ENCODE measurements around the gene ROPN1. TPM values are rescaled to one million over a fixed set of nuclear protein-coding genes. Genes with fewer than 3 reads are reported as not detected.

Gene ROPN1
- total and polyA plus RNA-seq, 2 of the 13 experiments (the other 11 are each of a cell fraction or from before 2014, with no cell fraction given) = not detected

GRCh38 chr3:124032881-124033359 lies 41.0 kb upstream of the ROPN1 start (continued):
- no peak for TF ChIP-seq GTF3A (CRISPR knock-in tag; conservative IDR thresholded peaks at IDR 0.05)
- TF ChIP-seq ZNF446 (CRISPR knock-in tag; IDR thresholded peaks at IDR 0.05) = no peak
- no peak for TF ChIP-seq ZC3H13 (CRISPR knock-in tag; IDR thresholded peaks at IDR 0.05)
- TF ChIP-seq SP140L (CRISPR knock-in tag; IDR thresholded peaks at IDR 0.05; ENCODE audit: borderline replicate concordance) = no peak
- TF ChIP-seq ZNF263 (CRISPR knock-in tag; IDR thresholded peaks at IDR 0.05) = peak; percentile 54
- no peak for TF ChIP-seq ZFP36L1 (CRISPR knock-in tag; IDR thresholded peaks at IDR 0.05)
- no peak for TF ChIP-seq HOXA7 (CRISPR knock-in tag; IDR thresholded peaks at IDR 0.05)
- TF ChIP-seq ZFP82 (CRISPR knock-in tag; IDR thresholded peaks at IDR 0.05; ENCODE audit: borderline replicate concordance) = no peak
- no peak for TF ChIP-seq SRSF4 (IDR thresholded peaks at IDR 0.05; ENCODE audit: low read depth, low read length, poor library complexity, severe bottlenecking)
- TF ChIP-seq ZBTB20 (CRISPR knock-in tag; IDR thresholded peaks at IDR 0.05; ENCODE audit: borderline replicate concordance, low read depth) = no peak
- TF ChIP-seq MTA3 (CRISPR knock-in tag; IDR thresholded peaks at IDR 0.05) = no peak
- TF ChIP-seq PAXIP1 (CRISPR knock-in tag; conservative IDR thresholded peaks at IDR 0.05) = no peak
- TF ChIP-seq DPF2 (CRISPR knock-in tag; IDR thresholded peaks at IDR 0.05; ENCODE audit: borderline replicate concordance, low read depth) = no peak
- no peak for TF ChIP-seq KAT2B (IDR thresholded peaks at IDR 0.05; ENCODE audit: borderline replicate concordance, low read depth, low read length)
- no peak for TF ChIP-seq STAT5B (CRISPR knock-in tag; IDR thresholded peaks at IDR 0.05)
- TF ChIP-seq UBTF (CRISPR knock-in tag; IDR thresholded peaks at IDR 0.05) = peak; percentile 63; the same call in 1 of the 2 replicates
- peak; percentile 54 for TF ChIP-seq ZFY (CRISPR knock-in tag; IDR thresholded peaks at IDR 0.05)
- TF ChIP-seq RNF219 (CRISPR knock-in tag; IDR thresholded peaks at IDR 0.05) = no peak
- TF ChIP-seq CBFB (CRISPR knock-in tag; IDR thresholded peaks at IDR 0.05) = no peak
- no peak for TF ChIP-seq LBX2 (CRISPR knock-in tag; IDR thresholded peaks at IDR 0.05; ENCODE audit: borderline replicate concordance)
- no peak for TF ChIP-seq MED13 (CRISPR knock-in tag; IDR thresholded peaks at IDR 0.05)
- TF ChIP-seq ZFX (CRISPR knock-in tag; IDR thresholded peaks at IDR 0.05; ENCODE audit: low read depth) = peak; percentile 56; the same call in 1 of the 2 replicates
- no peak for TF ChIP-seq FOXO1 (CRISPR knock-in tag; IDR thresholded peaks at IDR 0.05)
- TF ChIP-seq ZNF331 (CRISPR knock-in tag; IDR thresholded peaks at IDR 0.05) = peak; percentile 58; the same call in 1 of the 2 replicates

Data from HepG2 (cell line).